ENCODE measurements around the gene SHTN1. TPM values are rescaled to one million over a fixed set of nuclear protein-coding genes. Genes with fewer than 3 reads are reported as not detected.
A peak's percentile ranks its signal among the peaks of the same experiment; 100 is the strongest.

The SHTN1 gene
- polyA plus RNA-seq, 1 donor: 27.5 TPM

DNA sequence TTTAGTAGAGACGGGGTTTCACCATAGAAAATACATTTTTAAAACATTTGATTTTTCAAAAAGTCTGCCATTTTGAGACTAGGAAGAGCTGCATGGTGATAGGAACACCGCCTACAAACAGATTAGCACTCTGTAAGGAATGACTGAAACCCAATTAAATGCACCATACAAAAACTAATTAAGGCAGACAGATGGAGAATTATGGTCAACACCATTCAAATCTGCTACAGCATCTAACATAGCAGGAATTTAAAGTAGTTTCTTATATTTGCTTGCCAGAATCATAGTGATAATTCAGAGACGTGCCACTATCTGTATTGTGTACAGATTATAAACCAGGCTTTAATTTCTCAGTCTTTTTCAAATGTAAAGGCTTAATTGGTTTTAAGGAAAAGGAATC, 87.5 kb downstream of the SHTN1 start:
- no peak for DNase-seq

DNA sequence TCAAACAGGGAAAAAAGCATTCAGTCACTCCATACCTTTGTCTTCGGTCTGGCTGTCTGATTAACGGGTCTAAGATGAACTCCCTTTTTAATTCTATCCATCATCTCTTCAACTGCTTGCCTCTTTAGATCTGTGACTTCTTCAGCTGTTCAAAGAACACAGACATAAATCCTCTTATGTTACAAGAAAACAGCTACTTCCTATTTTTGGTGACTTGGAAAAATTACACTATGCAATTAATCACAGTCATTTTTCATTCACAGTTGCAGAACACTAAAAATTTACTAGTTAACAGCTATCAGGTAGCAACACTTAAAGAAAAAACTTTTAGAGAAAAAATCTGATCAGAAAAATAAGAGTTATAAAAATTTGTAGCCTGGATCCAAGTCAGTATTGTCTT, 89.6 kb downstream of the SHTN1 start:
- DNase-seq: no peak

GRCh38 chr10:116913695-116914094, 91.3 kb downstream of the SHTN1 start:
- no peak for DNase-seq

GRCh38 chr10:116912162-116912561, 92.8 kb downstream of the SHTN1 start:
- DNase-seq: no peak

- no peak for DNase-seq
Observed at GRCh38 chr10:116910910-116911309, 94.1 kb downstream of the SHTN1 start.

GRCh38 chr10:116909307-116909706, 95.7 kb downstream of the SHTN1 start:
- DNase-seq: no peak

DNA sequence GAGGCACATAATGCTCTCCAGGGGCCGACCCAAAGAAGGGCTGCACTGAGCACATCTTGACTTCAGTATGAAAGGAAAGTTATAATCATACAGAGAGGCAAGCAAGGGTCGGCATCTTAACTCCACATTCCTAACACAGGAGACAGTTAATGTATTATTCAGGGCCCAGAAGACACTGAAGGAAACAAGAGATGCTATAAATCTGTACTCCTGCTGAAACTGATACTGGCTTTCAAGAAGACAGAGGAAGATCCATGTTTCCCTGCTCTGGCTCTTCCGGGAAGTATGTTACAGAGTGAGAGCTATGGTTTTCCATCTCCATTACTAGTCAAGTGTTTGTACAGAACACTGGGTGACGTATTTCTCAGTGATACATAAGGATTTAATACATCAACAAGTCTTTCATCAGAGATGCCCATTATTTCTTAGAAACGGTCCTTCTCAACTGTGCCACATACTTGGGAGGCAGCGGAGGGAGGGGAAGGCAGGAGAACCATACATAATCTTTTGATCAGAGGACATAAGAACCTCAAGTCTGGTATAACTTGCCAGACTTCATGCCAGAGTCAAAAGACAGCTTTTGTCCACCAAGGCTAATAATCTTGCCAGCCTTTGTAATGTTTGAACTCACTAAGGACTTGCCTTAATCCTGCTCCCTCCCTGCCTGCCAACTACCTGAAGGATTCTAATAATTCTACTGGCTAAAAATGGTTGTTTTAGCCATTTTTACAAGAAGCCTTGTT, 97.6 kb downstream of the SHTN1 start:
- DNase-seq: no peak

- DNase-seq: no peak
Observed at GRCh38 chr10:116905845-116906210, 99.2 kb downstream of the SHTN1 start.

DNA sequence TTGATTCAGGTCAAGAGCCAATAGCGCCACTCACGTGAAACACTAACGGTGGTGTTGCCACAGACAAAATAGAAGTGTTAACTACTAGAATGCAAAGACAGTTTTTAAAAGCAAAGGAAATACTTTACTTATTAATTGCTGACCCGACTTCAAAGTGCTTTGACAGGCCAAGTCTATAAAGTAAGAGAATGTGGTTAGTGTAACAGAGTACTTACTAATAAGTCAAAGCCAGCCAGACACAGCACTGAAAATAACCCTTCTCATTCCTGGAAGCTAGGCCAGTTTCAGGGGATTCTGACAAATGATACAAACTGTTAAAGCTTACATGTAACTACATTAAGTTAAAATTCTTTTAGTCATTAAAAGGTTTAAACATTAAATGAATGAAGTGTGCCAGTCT, 105.4 kb downstream of the SHTN1 start:
- DNase-seq: peak; percentile 38

- DNase-seq: no peak
Observed at GRCh38 chr10:116893686-116894037, 111.3 kb downstream of the SHTN1 start.

- DNase-seq: peak; percentile 41
Observed at GRCh38 chr10:116892907-116893685, 111.9 kb downstream of the SHTN1 start.

DNA sequence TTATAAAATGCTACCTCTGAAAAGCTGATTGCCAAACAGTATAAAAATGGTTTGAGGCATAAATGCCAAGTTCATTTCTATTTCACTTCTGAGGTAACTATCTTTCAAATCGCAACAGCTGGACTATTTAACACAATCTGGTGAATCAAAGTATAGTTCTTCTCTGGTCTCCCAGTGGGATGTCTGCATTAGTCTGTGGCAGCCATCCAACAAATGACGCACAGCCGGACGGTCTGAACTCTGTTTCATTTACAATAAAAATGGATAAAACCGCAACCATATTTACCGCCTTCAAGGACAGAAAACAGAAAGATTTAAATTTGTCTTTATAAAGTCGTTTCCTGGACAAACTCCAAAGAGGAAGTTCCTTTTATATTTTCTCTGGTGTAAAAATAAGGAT, 113.8 kb downstream of the SHTN1 start:
- DNase-seq: peak; percentile 61

DNA sequence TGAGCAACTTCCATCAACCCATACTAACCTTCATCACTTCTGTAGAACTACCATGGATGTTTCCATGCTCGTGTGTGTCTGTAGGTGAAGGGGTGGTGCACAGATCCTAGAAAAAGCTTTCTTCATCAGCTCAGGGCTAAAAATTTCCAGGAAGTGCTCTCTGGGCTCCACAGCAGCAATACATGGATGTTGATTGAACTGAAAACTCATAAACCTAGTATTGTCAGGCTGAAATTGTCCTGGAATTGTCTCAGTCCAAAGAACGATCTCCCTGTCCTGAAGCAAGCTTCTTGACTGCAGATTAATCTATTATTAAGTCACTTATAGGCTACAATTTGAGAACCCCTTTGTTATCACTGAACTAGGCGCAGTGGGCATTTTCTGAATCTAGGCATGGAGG, 115.9 kb downstream of the SHTN1 start:
- DNase-seq: no peak

GRCh38 chr10:116888380-116889055, 116.5 kb downstream of the SHTN1 start:
- DNase-seq: no peak

GRCh38 chr10:116886772-116887171, 118.2 kb downstream of the SHTN1 start:
- no peak for DNase-seq

DNA sequence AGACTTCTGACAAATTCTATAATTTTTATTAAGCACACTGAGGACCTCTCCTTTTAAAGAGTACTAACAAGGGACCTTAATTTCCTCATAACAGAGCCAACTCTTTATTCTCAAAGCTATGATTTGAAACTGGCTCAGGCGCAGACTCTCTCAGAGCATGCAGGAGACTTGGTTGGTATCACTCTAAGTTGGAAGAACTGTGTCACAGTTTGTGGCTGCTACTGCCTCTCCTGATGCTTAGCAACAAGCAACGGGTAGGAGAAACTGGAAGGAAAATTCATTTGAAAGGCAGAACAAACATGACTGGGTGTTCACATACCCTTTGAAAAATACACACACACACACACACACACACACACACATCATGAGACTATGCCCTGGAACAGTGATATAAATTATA, 122.3 kb downstream of the SHTN1 start:
- no peak for DNase-seq

DNA sequence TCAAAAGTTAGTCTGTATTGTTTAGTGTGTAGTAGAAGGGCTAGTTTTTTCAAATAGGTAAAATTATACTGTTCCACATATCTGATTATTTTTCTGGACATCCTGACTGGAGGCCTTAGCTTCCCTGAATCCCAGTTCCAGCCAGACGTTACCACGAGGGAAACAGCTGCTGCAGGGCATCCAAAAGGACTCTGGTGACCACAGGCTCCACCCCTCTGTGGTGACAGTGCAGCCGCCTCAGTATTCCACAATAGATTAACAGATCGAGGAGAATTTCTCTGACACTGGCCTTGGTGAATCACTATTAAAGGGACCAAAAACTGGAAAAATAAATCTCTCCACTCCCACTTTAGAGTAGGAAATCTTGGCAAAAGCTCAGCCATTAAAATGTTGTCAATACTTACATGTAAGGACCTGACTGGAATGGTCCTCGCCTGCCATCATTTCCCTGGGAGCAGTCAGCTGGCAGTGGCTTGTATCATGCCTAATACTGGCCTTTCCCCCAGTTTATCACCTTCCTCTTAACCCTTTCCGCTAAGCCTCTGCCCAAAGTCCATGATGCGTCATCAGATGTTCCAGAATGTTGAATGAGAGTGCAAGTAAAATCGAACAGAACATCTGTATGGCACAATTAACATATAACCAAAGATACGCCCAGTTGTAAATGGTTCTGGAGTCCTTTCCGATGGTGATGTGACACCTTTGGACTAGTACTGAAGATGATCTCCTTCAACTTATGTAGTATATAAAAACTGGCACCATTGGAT, 124.1 kb downstream of the SHTN1 start:
- no peak for DNase-seq

DNA sequence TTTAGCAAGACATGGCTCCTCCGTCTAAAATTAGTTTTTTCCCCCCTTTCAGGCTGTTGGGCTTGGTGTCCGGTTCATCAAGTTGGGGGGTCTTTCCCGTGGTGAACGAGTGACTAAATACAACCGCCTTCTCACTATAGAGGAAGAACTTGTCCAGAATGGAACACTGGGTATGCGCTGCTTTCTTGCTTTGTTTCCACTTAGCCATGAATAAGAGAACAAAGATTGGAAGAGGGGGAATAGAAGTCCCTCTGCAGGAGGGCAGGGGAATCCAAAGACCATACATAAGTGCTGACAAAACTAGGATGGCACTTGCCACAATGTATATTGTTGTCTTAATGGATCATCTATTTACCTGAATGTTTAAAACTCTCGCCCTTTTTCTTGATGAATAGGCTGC, 125.2 kb downstream of the SHTN1 start:
- DNase-seq: no peak

- no peak for DNase-seq
Observed at GRCh38 chr10:116878123-116878522, 126.9 kb downstream of the SHTN1 start.

DNA sequence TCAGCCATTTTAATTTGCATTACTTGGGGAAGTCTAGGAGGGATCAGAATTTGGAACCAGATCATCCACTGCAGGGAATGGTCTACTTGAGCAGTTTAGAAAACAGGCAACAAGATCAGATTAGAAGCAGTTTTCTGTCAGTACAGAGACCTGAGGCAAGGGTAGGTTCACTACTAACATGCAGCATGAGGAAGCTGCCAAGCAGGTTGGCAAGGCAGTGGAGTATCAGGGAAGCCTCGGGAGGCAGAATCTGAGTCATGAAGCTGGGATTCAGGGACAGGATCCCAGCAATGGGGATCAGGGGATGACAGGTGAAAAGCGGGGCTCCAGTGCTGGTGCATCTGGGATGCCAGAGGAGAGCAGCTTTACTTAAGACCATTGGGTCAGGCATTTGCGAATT, 127.6 kb downstream of the SHTN1 start:
- no peak for DNase-seq

DNA sequence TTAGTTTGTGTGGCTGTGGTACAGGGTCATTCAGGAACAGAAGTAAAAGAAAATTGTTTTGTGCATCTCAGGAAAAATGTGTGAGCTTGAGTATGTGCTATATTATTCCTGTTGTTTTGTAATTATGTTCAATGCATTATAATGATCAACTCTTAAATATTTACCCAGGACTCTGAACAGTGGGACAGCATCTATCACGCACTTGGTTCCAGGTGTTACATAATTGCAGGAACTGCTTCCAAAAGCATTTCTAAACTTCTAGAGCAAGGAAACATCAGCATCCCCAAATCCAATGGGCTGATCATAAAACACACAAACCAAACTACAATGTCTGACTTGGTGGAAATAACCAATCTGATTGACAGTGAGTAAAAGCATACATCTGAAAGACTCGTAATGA, 129.1 kb downstream of the SHTN1 start:
- no peak for DNase-seq

GRCh38 chr10:116873134-116873533, 131.9 kb downstream of the SHTN1 start:
- no peak for DNase-seq

DNA sequence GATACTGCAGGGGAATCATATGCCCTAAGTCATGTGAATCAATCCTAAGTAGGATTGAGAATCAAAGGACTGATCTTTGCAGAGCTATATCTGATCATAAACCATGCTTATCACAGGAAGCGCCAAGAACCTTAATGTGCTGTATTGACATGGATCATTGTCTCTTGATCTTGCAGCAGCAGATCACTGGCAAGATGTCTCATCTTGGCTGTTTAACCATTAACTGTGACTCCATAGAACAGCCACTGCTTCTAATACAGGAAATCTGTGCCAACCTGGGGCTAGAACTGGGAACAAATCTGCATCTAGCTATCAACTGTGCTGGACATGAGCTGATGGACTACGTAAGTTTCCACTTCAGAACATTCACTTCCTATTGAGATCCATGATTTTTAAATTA, 134.0 kb downstream of the SHTN1 start:
- no peak for DNase-seq

All from left kidney (tissue), 2 donors.